NCI-H524 treated with DMSO at 0.1 percent for 48 hours (cell line): ENCODE data around the gene EEPD1.

ENCODE experiments used
- DNase-seq: peaks from one replicate; lab custom pipeline; 2025; lab: John Stamatoyannopoulos, UW

EEPD1 gene

DNA sequence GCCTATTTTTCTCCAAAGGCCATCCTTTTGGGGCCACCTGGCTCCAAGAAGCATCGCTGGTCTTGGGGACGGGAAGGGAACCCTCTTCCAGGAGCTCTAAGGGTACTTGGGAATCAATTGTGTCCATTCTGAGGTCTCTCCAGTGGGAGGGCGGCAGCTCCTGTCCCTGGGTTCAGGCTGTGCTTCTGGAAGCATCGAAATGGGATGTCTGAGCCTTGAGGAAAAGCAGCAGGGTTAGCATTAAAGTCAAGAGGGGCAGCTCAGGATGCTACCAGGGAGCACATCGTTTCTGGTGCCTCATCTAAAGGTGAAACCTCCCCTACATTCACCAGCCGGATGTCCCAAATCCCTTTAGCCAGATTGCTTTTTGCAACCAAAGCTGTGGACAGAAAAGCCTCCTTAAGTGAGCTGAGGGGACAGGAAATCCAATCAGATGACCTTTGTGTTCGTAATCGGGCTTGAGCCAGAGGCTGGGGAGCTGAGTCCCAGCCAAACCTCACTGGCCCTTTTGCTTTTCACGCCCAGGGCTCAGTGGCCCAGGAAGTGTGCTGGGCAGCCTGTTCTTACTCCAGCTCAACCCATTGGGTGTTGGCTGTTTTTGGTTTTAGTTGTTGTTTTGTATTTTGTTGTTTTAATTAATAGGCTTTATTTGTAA lies 147.8 kb downstream of the EEPD1 start:
- no peak for DNase-seq

DNA sequence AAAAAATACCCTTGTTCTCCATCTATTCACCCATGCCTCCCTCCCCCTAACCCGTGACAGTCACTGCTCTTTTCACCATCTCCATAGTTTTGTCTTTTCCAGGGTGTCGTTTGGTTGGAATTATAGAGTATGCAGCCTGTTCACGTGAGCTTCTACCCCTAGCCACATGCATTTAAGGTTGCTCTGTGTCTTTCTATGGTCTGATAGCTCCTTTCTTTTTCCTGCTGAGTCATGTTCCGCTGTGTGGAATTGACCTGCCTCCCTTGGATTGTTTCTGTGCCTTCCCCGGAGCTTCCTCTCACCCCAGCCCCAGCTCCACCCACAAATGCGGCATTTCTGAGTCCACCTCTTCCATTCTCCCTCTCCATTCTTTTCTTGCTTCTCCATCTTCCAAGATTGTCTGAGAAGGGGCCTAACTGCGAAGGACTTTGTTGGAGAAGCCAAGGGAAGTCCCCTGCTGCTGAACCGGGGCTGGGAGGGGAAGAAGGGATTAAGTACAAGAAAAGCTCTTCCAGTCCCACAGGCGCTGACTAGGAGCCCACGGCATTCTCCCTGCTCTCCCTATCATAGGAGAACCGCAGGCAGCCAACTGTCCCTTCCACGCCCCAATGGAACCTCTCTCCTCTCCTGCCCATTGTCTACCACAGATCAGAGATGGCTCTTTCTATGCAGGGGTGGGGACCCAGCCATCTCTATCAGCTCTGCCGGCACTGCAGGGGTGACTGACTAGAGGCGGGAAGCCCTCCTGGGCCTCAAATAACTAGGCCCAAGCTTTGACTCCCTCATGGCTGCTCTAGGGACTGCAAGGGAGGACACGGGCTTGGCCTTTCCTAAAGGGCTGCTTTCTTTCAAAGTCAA lies 149.1 kb downstream of the EEPD1 start:
- DNase-seq = no peak

DNA sequence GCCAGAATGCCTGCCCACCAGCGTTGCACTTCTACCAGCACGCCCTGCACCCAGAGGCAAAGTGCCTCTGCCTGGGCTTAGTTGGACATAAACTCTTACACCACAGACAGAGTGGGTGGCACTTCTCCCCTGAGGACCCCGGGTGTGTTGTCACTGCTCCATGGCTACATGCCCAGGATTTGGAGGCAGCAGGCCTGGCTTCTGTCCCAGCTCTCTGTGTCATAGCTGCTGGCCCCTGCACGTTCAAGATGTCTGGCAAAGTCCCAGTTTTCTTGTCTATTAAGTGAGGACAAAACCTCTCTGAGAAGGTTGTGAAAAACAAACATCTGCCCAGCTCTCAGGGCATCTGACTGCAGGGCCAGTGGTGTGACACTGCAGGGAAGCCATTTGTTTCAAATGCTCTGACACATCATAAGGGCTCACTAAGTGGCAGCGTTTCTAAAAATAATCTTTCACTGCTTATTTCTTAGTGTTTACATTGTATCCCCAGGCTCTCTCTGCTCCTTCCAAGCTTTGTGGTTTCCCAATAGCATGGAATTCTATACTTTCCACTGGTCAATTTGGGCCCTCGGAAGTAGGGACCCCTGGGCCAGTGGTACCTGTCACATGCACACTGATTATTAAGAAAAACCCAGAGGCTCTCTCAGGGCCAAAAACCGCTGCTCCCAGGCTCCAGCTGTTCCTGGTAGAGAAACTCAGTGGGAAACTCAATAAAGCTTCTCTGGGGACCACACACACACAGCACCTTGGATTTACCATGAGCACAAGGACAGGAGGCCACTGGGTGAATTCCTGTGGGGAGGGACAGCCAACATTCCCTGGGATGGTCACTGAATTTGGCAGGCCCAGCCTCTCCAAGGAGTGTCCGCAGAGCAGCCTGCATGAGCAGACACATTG lies 150.4 kb downstream of the EEPD1 start:
- no peak for DNase-seq

DNA sequence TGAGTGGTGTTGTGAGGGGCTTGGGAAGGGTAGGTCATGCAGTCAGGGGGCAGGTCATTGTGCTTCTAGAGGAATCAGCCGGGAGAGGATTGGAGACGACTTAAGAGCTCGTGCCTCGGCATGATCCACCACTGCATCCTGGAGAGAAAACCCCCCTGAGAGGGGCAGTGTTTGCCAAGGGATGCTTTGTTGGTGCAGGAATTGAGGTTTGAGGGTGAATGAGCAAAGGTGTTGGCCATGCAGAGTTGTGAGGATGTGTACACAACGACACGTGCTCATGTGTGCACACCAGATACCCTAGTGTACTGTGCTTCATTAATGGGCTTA lies 151.0 kb downstream of the EEPD1 start:
- no peak for DNase-seq

DNA sequence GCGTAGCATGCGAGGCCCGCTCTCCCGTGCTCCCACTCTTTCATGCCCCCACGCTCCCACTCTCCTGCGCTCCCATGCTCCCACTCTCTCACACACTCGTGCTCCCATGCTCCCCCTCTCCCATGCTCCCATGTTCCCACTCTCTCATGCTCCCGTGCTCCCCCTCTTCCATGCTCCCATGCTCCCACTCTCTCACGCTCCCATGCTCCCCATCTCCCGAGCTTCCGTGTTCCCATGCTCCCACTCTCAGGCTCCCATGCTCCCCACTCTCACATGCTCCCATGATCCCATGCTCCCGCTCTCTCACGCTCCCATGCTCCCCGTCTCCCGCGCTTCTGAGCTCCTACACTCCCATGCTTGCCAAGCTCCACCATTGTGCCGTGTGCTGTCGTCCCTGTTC lies 152.2 kb downstream of the EEPD1 start:
- DNase-seq = no peak

DNA sequence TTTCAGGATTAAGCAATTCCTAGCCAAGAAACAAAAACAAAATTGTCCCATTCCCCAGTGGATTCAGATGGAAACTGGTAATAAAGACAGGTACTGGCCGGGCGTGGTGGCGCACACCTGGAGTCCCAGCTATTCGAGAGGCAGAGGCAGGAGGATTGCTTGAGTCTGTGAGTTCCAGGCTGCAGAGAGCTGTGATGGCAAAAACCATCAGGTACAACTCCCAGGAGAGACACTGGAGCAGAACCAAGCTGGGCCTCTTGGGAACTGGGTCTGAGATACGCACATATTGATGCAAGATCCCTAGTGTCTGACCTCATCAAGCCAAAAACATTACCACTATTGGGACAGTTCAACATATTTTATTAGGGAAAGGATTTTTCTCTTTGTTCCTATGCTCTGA lies 152.6 kb downstream of the EEPD1 start:
- no peak for DNase-seq

DNA sequence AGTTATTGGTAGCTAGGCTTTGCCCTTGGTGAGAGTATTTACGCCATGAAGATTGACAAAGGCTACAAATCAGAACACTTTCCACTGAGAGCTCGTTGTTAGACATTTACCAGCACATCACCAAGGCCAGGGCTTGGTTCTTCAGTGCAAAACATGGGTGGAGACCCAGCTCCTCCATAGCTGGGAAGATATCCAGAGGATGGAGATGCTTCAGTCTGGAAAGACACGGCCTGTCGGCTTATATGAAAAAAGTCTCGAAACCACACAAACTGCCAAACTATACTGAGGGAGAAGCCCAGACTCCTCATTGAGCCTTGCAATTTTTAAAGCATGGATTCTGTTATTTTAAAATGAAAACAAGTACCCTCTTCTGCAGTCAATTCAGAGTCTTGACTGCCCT lies 153.2 kb downstream of the EEPD1 start:
- DNase-seq = no peak

DNA sequence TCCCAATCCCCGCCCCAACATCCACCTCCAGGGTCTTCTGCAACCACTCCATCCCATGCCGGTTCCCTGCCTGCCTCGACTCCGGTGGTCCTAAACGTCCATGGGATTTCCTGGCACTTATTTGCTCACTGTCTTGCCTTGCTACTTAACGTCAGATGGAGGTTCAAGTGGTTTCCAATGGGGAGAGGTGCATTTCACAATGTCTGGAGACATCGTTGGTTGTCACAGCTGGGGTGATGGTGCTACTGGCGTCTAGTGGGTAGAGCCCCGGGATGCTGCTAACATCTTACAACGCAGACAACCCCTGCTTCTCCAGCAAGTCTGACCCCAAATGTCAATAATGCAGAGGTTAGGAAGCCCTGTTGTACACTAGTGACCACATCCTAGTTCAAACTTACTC lies 153.7 kb downstream of the EEPD1 start:
- DNase-seq = no peak

DNA sequence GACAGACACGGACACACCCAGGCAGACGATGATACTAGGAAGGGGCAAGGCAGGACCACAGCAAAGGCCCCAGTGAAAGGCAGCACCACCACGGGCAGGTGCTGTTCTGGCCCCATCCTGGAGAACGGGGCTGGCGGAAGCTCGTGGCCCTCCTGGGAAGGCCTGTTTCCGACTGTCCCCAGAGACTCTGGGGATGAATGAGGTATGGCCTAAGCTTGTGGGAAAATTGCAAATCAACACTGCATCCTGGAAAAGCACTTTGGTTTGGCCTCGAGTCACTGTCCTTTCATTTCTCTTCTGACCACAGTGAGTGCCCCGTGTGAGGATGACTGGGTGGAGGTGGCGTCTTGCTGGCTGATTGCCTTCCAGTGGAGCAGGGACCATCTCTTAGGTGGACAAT lies 155.0 kb downstream of the EEPD1 start:
- DNase-seq = no peak

DNA sequence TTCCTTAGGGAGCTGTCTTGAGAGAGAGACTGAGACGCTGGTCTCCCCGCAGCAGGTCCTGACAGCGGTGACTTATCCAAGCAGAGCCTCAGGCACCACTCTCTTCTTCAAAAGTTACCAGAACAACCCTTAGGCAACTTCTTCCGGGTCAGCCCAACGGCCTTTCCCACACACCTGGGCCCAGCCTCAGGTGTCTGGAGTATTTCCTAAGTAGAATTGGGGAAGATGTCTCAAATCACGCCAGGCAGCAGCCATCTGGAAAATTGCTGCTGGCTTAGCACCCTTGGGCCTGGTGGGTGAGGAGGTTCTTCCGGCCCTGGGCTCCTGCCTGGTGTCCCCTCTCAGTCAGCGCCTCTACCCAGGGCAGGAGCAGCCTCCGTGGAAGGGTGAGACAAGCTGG lies 156.2 kb downstream of the EEPD1 start:
- DNase-seq = no peak

DNA sequence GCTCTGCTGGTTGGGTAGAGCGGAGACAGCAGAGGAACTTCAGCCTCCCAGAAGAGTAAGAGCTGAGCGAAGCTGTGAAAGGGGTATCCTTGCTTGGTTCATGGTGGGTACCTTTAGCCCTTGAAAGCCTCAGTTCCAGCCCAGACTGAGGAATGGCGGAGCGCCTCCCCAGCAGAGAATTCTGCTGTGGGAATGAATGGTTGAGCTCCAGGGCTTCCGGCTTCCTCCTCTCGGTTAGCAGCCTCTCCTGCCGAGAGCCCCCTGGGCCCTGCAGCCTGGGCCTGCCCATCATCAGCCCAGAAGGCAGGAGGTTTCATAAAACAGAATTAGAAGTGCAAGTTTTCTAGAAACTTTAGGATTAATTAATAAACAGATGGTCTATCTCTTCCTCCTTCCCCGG lies 156.7 kb downstream of the EEPD1 start:
- no peak for DNase-seq

DNA sequence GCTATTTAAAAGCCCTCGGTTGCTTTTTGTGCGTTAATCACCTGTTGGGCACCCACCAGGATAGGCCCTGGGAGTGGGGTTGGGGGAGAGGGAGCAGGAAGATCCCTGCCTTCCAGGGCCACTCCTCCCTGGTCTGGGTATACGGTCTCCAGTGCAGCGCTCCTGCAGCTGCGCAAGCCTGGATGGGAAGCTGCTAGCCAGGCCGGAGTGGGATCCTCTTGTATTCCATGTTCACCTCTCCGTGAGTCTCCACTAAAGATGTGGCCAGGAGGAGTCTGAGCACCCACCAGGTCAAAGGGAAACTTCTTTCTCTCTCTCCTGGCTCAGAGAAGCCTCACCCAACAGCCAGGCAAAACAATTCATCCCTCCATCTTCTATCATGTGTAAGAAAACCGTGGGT lies 157.8 kb downstream of the EEPD1 start:
- DNase-seq = no peak

DNA sequence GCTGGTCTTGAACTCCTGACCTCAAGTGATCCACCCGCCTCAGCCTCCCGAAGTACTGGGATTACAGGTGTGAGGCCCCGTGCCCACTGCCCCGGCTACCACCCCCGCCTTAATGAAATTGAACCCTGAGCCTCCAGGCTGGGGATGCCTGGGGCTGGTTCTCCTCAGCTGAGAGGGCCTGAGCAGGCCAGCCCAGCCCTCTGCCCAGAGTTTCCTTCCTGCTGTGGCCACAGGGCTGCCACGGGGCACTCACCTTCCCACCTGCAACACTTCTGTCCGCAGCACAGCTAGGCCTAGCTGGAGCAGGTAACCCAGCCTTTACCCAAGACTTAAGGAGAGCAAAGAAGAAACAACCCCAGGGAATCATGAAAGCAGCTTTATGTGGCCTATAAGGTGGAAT lies 158.5 kb downstream of the EEPD1 start:
- no peak for DNase-seq

DNA sequence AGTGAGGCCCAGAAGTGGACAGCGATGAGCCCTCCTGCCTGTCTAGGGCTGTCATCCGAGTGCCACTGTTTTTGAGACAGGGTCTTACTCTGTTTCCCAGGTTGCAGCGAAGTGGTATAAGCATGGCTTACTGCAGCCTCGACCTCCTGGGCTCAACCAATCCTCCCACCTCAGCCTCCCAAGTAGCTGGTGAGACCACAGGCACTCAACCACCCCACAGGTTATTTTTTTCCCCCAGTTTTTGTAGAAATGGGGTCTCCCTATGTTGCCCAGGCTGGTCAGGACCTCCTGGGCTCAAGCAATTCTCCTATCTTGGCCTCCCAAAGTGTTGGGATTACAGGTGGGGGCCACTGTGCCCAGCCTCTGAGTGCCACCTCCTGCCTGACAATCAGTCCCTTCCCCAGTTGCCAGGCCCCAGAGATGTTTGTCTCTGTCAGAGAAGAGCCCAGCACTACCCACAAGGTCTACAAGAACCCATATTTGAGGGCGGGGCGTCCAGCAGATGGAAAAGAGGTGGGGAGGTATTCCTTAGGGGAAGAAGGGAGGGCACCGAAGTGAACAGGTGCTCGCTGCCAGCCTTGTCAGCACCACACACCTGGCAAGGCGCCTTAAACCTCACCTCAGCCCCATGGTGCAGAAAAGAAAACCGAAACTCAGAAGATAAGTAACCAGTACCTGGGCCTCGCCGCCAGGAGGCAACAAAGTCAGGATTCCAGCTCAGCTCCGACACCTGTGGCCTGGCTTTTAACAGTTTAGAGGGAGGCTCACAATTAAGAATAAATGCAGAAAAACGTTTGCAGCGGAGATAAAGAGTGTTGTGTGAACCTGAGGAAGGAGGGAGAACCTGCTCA lies 159.2 kb downstream of the EEPD1 start:
- no peak for DNase-seq

DNA sequence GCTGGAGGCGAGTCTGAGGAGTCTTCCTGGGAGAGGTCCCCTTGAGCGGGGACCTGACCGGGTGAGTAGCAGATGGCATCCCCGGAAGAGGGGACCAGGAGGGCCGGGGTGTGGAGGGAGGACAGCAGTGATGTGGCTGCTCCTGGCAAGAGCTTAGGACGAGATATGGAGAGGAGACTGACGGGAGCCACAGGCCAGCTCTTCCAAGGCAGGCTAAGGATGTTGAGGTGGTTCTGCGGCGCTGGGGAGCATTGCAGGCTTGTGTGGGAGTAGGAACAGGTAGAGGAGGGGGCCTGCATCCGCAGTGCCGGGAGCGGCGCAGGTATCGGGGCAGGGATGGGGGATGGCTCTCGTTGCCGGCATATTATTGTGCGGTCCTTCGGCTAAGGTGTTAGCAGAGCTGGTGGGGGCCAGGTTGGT lies 159.9 kb downstream of the EEPD1 start:
- no peak for DNase-seq

DNA sequence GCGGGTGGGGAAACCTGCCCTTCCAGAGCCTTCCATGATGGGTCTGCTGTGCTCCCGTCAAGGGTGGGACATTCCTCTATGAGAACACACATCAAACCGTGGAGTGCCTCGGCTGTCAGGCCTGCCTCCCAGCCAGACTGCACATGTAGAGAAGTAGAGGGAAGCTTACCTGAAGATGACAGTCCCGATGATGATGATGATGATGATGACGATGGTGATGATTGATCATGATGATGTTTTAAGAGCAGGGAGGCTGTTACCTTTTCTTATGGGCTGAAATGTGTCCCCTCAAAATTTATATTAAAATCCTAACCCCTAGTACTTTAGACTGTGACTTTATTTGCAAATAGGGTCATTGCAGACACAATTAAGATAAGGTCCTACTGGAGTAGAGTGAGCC lies 160.6 kb downstream of the EEPD1 start:
- no peak for DNase-seq

DNA sequence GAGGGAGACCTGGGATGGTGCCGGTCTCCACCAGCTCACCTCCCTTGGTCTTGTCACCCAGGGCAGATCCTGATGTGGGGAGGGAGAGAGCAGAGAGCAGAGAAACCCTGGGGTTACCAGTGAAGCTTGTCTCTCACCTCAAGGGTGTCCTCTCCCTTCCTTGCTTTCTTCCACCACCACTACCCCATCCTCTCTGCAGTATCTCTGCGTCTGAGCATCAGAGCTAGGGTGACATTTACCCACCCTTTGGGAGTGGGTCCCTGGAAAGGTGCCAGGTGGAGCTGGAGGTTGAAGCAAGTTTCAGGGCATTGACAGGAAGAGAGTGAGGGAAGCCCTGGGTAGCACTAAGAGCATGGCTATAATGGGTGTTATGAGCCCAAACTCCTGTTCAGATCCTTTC lies 161.4 kb downstream of the EEPD1 start:
- DNase-seq = no peak

DNA sequence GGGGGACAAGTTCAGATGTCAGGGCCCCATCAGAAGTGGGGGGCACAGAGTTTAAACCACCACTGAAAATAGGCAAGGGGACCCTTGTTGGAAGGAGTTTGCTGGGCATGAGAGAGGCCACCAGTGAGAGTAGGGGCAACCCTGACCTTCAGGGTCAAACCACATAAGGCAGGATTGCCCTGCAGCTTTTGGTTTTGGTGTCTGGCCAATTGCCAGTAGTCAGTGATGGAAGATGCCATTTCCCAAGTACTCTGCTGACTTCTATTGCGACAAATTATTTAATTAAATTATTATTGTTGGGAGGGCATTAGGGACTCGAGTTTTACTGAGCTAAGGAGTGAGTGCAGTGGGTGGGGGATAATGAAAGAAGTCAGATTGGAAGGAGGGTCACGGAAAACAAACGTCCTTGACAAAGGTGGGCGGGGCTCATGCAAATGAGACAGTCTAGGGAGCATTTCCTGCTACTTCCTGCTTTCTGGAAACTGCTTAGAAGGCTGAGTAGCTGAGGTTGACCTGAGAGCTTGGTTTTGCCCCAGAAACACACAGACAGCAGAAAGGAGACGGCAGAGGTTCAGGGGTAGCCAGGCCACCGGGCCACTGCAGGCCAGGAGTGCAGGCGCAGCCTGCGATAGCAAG lies 162.4 kb downstream of the EEPD1 start:
- no peak for DNase-seq

DNA sequence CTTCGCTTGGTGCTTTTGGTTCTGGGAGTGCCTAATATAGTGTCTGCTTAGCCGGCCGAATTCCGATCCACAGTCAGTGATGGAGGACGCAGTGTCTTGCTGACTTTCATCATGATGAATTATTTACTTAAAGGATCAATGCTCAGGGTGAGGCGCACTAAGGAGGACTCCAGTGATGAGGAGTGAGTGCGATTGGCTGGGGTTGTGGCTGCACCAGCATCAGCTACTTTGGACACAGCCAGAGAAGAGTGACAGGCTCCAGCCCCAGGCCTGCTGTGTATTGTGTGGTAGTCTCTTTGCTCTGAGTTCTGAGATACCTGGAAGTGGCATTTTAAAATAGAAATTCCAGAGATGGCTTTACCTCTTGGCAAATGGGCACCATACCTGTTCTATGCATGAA lies 163.3 kb downstream of the EEPD1 start:
- no peak for DNase-seq

DNA sequence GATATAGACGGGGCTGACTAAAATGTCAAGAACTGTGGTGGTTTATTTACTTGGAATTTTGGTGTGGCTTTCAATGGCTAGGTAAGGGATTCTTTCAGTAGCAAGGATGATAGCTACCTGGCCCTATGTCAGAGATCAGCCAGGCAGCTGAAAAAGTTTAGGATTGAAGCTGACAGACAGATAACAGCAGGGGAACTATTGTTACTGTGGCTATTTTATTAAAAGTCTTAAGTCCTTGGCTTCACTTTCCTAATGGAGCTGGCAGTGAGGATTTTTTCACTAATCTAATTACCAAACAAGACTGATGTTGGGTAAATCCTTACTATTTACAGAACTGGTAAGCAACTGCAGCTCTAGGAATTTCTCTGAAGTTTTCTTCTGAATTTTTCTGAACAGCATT lies 164.2 kb downstream of the EEPD1 start:
- no peak for DNase-seq

DNA sequence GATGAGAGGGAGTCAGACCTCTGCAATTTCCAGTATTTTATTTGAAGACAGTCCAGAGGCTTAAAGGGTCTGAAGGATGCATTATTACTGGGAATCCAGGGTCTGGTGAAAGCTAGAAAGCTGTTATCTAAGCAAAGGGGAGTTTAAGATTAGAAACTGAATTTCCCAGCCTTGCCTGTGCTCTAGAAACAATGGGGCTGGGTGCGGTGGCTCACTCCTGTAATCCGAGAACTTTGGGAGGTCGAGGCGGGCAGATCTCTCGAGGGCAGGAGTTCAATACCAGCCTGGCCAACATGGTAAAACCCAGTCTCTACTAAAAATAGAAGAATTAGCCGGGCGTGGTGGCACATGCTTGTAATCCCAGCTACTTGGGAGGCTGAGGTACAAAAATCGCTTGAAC lies 165.1 kb downstream of the EEPD1 start:
- DNase-seq = no peak
